Epithelial cell of esophagus (primary cell): ENCODE measurements around the gene FOXA3.

ENCODE experiments used
- DNase-seq: peaks from one replicate; pipeline ENCODE4 v3.0.0; 2010; ENCODE audit warnings: low read depth
- H3K4me3 ChIP-seq: 2 replicates; pipeline ENCODE4 v1.5.1; 2011; ENCODE audit warnings: mild to moderate bottlenecking, low read length, control low read depth
- CTCF ChIP-seq: IDR thresholded peaks from 2 replicates; pipeline ENCODE4 v1.5.1; 2011; ENCODE audit warnings: low read depth, mild to moderate bottlenecking, low read length, control low read depth, inconsistent platforms; ENCODE audit not compliant: insufficient read depth; ENCODE audit errors: missing control alignments

Gene FOXA3

GRCh38 chr19:45876161-45876410 is 12.0 kb downstream of the FOXA3 start:
- H3K4me3 ChIP-seq = no peak overlapping the region
- no peak for DNase-seq
- no peak for TF ChIP-seq CTCF

- no peak overlapping the region for H3K4me3 ChIP-seq
- no peak for TF ChIP-seq CTCF
- no peak for DNase-seq
Observed at GRCh38 chr19:45876411-45877197, 12.5 kb downstream of the FOXA3 start.

- TF ChIP-seq CTCF = no peak
- H3K4me3 ChIP-seq = no peak overlapping the region
- DNase-seq = no peak
Observed at GRCh38 chr19:45878043-45878794, 14.1 kb downstream of the FOXA3 start.

GRCh38 chr19:45879055-45879454 is 14.9 kb downstream of the FOXA3 start:
- H3K4me3 ChIP-seq = no peak overlapping the region
- DNase-seq = no peak
- no peak for TF ChIP-seq CTCF

GRCh38 chr19:45879971-45880370 is 15.8 kb downstream of the FOXA3 start:
- no peak overlapping the region for H3K4me3 ChIP-seq
- no peak for TF ChIP-seq CTCF
- no peak for DNase-seq

GRCh38 chr19:45881082-45881908 is 17.2 kb downstream of the FOXA3 start:
- DNase-seq = no peak
- no peak for TF ChIP-seq CTCF

More at GRCh38 chr19:45881082-45881908, 17.2 kb downstream of the FOXA3 start:
- no peak overlapping the region for H3K4me3 ChIP-seq
